HG02610 (cell line): ENCODE measurements around the gene SPACA7.

Source experiments
- ATAC-seq: cut with Tn5 transposase; IDR thresholded peaks from one replicate; pipeline ENCODE4 v1.9.1; 2021; ENCODE audit warnings: mild to moderate bottlenecking, moderate library complexity; ENCODE audit not compliant: unreplicated experiment

SPACA7 gene

GRCh38 chr13:112446867-112447266 lies 70.7 kb downstream of the SPACA7 start:
- ATAC-seq, result no peak

- no peak for ATAC-seq
Measured at GRCh38 chr13:112447306-112447705, 71.2 kb downstream of the SPACA7 start.

- no peak for ATAC-seq
Measured at GRCh38 chr13:112447761-112448603, 71.8 kb downstream of the SPACA7 start.

- ATAC-seq, result no peak
Measured at GRCh38 chr13:112448621-112449544, 72.7 kb downstream of the SPACA7 start.

GRCh38 chr13:112449545-112449930 lies 73.4 kb downstream of the SPACA7 start:
- ATAC-seq, result no peak

GRCh38 chr13:112450118-112450903 lies 74.2 kb downstream of the SPACA7 start:
- ATAC-seq, result no peak

GRCh38 chr13:112450904-112451240 lies 74.7 kb downstream of the SPACA7 start:
- no peak for ATAC-seq

- no peak for ATAC-seq
Measured at GRCh38 chr13:112451512-112452379, 75.6 kb downstream of the SPACA7 start.

GRCh38 chr13:112452380-112453206 lies 76.4 kb downstream of the SPACA7 start:
- no peak for ATAC-seq

- ATAC-seq, result no peak
Measured at GRCh38 chr13:112453207-112453829, 77.2 kb downstream of the SPACA7 start.

GRCh38 chr13:112453874-112454647 lies 77.9 kb downstream of the SPACA7 start:
- no peak for ATAC-seq

GRCh38 chr13:112454648-112455334 lies 78.6 kb downstream of the SPACA7 start:
- ATAC-seq, result no peak

GRCh38 chr13:112455476-112456059 lies 79.4 kb downstream of the SPACA7 start:
- ATAC-seq, result no peak

GRCh38 chr13:112456138-112457056 lies 80.2 kb downstream of the SPACA7 start:
- ATAC-seq, result no peak

- no peak for ATAC-seq
Measured at GRCh38 chr13:112457081-112457480, 80.9 kb downstream of the SPACA7 start.

GRCh38 chr13:112457485-112457884 lies 81.3 kb downstream of the SPACA7 start:
- no peak for ATAC-seq
